GM12878 (cell line): ENCODE data around the gene VWA8. TPM values are rescaled to one million over a fixed set of nuclear protein-coding genes. Genes with fewer than 3 reads are reported as not detected.

Experiments
- ATAC-seq: fragments of 200-7000 bp; cut with Tn5 transposase; 3 replicates; pipeline ENCODE4 v1.9.1; 2020; ENCODE audit warnings: mild to moderate bottlenecking, moderate library complexity
- BruUV-seq: library from RNA; stranded (reverse); fragments of 400-500 nt; replicated peaks from 2 replicates; lab custom pipeline; 2021; lab: Mats Ljungman, UMichigan
- CTCF ChIA-PET: fragments of 300-600 bp; sonication (Branson Sonifier 250); formaldehyde crosslinking; extraction: SDS; loops from one replicate; lab custom pipeline; 2021; ENCODE audit warnings: inconsistent platforms; lab: Yijun Ruan, JAX
- POLR2A ChIA-PET: fragments of 350-600 bp; formaldehyde crosslinking; extraction: SDS; loops from one replicate; lab custom pipeline; 2021; ENCODE audit warnings: inconsistent platforms; lab: Charles Lee
- RAD21 ChIA-PET: fragments of 300-600 bp; sonication (Branson Sonifier 250); formaldehyde crosslinking; loops from one replicate; lab custom pipeline; 2023; ENCODE audit warnings: antibody characterized with exemption; ENCODE audit not compliant: unreplicated experiment; lab: Charles Lee
- SMC1A ChIA-PET: fragments of 300-600 bp; sonication (Branson Sonifier 250); formaldehyde crosslinking; loops from one replicate; lab custom pipeline; 2023; ENCODE audit not compliant: unreplicated experiment, uncharacterized antibody; lab: Charles Lee
- DNase-seq: peaks from one replicate; pipeline ENCODE4 v3.0.0-alpha.2; 2011; ENCODE audit warnings: low read depth, low spot score
- FAIRE-seq: peaks from 3 replicates; lab custom pipeline; 2011; peaks lifted over from hg19 to GRCh38; lab: Jason Lieb, UNC
- H2AFZ ChIP-seq: 2 replicates; pipeline ENCODE4 v1.6.0; 2011; ENCODE audit warnings: low read depth, low read length, control low read depth; ENCODE audit not compliant: control insufficient read depth
- H3K27ac ChIP-seq: 2 replicates; pipeline ENCODE4 v1.5.1; 2011; ENCODE audit warnings: control low read depth; ENCODE audit not compliant: control insufficient read depth, insufficient read depth
- H3K27me3 ChIP-seq, 2 experiments: replicated peaks in 1 of 2; 2 replicates each; pipeline versions ENCODE4 v1.6.0 to v1.6.1; 2011; ENCODE audit warnings: low read length in 1 of 2; ENCODE audit not compliant: control insufficient read depth in 2 of 2, insufficient read depth in 2 of 2
- H3K36me3 ChIP-seq, 2 experiments: 2 replicates each; pipeline ENCODE4 v1.5.1; 2011; ENCODE audit warnings: low read length in 1 of 2; ENCODE audit not compliant: control insufficient read depth in 2 of 2, insufficient read depth in 2 of 2
- H3K4me1 ChIP-seq: 2 replicates; pipeline ENCODE4 v1.6.1; 2011; ENCODE audit warnings: mild to moderate bottlenecking, low read length, moderate library complexity, mixed read lengths; ENCODE audit not compliant: control insufficient read depth, insufficient read depth
- H3K4me2 ChIP-seq: 2 replicates; pipeline ENCODE4 v1.6.0; 2011; ENCODE audit warnings: control low read depth; ENCODE audit not compliant: control insufficient read depth, insufficient read depth
- H3K4me3 ChIP-seq: fragments of 200-600 bp; sonication (generic); 2 replicates; pipeline ENCODE4 v1.5.1; 2016
- H3K79me2 ChIP-seq: 2 replicates; pipeline ENCODE4 v1.6.0; 2011; ENCODE audit warnings: low read length; ENCODE audit not compliant: control insufficient read depth, insufficient read depth
- H3K9ac ChIP-seq: 2 replicates; pipeline ENCODE4 v1.8.0; 2011; ENCODE audit warnings: low read length, control low read depth, mixed read lengths; ENCODE audit not compliant: control insufficient read depth, insufficient read depth
- H3K9me3 ChIP-seq: replicated peaks from 3 replicates; pipeline ENCODE4 v1.5.1; 2011; ENCODE audit warnings: mild to moderate bottlenecking, low read length; ENCODE audit not compliant: control insufficient read depth, insufficient read depth
- H4K20me1 ChIP-seq: 2 replicates; pipeline ENCODE4 v1.6.0; 2011; ENCODE audit not compliant: control insufficient read depth, insufficient read depth
- ATF2 ChIP-seq: IDR thresholded peaks from 2 replicates; pipeline ENCODE4 v1.6.1; 2012; ENCODE audit warnings: low read length, inconsistent platforms
- MLLT1 ChIP-seq: fragments of 450-650 bp; IDR thresholded peaks from 2 replicates; pipeline ENCODE4 v1.6.1; 2016; ENCODE audit warnings: mild to moderate bottlenecking
- SREBF1 ChIP-seq: IDR thresholded peaks from 2 replicates; pipeline ENCODE4 v1.6.1; 2012; ENCODE audit warnings: mild to moderate bottlenecking, low read length
- WGBS: methylation state at CpG from one replicate; pipeline ENCODE4 v1.1.6; 2016; ENCODE audit warnings: low lambda C conversion rate; ENCODE audit not compliant: insufficient replicate concordance, insufficient coverage; ENCODE audit errors: missing lambda C conversion rate; 5-methylcytosine and 5-hydroxymethylcytosine counted together
- in situ Hi-C: fragments of 300-500 bp; cut with MboI; formaldehyde crosslinking; loops from 9 replicates; pipeline ENCODE4 v1.14.3; 2018; ENCODE audit warnings: mixed read lengths
- intact Hi-C: fragments of 100-400 bp; cut with micrococcal nuclease; formaldehyde crosslinking; loops from one replicate; pipeline ENCODE4 v1.14.2; 2022; ENCODE audit not compliant: unreplicated experiment
- polyA plus RNA-seq, 11 experiments: library from polyadenylated mRNA; depleted of rRNA in 4 of 11; unstranded in 6 of 11; stranded (reverse) in 5 of 11; fragments of >200 nt; fragmentation: Nextera tagmentation in 4 of 11; fragmentation: Illumina TruSeq in 1 of 11; extraction: Ambion mirVana in 4 of 11; extraction: Trizol in 1 of 11; gene quantifications; 1 replicate in 1 of 11; 2 replicates in 10 of 11; pipeline versions ENCODE4 v1.2.1 to v1.2.3, GENCODE V29; 2011 to 2016; ENCODE audit warnings: inconsistent platforms in 2 of 11, missing spikeins in 2 of 11, low read depth in 1 of 11
- total RNA-seq, 4 experiments: library from RNA; depleted of rRNA in 3 of 4; stranded (reverse); fragments of >200 nt in 3 of 4; fragmentation: Illumina TruSeq in 1 of 4; extraction: Trizol in 1 of 4; gene quantifications; 2 replicates each; pipeline versions ENCODE4 v1.2.1 to v1.2.3, GENCODE V29; 2013 to 2021

VWA8 gene
- total and polyA plus RNA-seq, 10 of the 15 experiments (the other 5 are each of a cell fraction or from before 2014, with no cell fraction given): 3.0 to 21.8 (median 13.5) TPM

GRCh38 chr13:41650706-41651105 lies 310.2 kb downstream of the VWA8 start:
- in situ Hi-C loops (no loop called here), intact Hi-C loops (loop anchor here (5.0 kb wide), 3 partner anchors 238 to 298 kb away; no protein-coding TSS in a partner anchor)
- FAIRE-seq: no peak
- no peaks in the 10 kb centered on the region; a peak in 1 of 4 replicates for H3K36me3 ChIP-seq
- ChIA-PET POLR2A (interaction anchor here (0.6 kb wide), 1 partner anchor 360 kb away, joined by 3 read pairs; no protein-coding TSS in a partner anchor), SMC1A (interaction anchor here (0.7 to 3.2 kb wide), 7 partner anchors 8 to 397 kb away, joined by 3 to 24 read pairs (median 4); no protein-coding TSS in a partner anchor), RAD21 (no interaction called here), CTCF (interaction anchor here (1.0 to 3.6 kb wide), 5 partner anchors 16 to 463 kb away, joined by 3 to 21 read pairs (median 3); no protein-coding TSS in a partner anchor)
- H3K9ac ChIP-seq: no peak overlapping the region
- no peaks in the 10 kb centered on the region for H4K20me1 ChIP-seq
- BruUV-seq: no TSS peak
- no peak overlapping the region for H2AFZ ChIP-seq
- TF ChIP-seq SREBF1 (no peak), MLLT1 (no peak), ATF2 (no peak)
- WGBS: 100% methylated on average over 2 of the region's 2 CpGs
- no peak overlapping the region for H3K4me3 ChIP-seq
- no peaks in the 10 kb centered on the region for H3K79me2 ChIP-seq
- H3K4me2 ChIP-seq: no peak overlapping the region
- no peak for ATAC-seq
- no peak overlapping the region for H3K27ac ChIP-seq
- no peaks in the 10 kb centered on the region for H3K9me3 ChIP-seq
- DNase-seq: no peak
- H3K27me3 ChIP-seq: no peaks in the 10 kb centered on the region
- H3K4me1 ChIP-seq: no peaks in the 10 kb centered on the region
